ENCODE data around the gene GDF11.

The GDF11 gene

GRCh38 chr12:55742719-55743405, at the start of gene GDF11:
Gene GDF11, plus strand, starts transcription at chr12:55743122. Its CDS starts 195 bp downstream, at chr12:55743317.
- in situ Hi-C loops (cut with MboI; ENCODE audit: low sequenced_read_pairs) = no loop called here

- in situ Hi-C loops (cut with MboI; ENCODE audit: low sequenced_read_pairs) = no loop called here
These were observed 49.4 kb upstream of the GDF11 start for GRCh38 chr12:55693323-55694187.

GRCh38 chr12:55694188-55694515, 48.8 kb upstream of the GDF11 start:
- in situ Hi-C loops (cut with MboI; ENCODE audit: low sequenced_read_pairs) = no loop called here

- in situ Hi-C loops (cut with MboI; ENCODE audit: low sequenced_read_pairs) = no loop called here
These were observed 48.3 kb upstream of the GDF11 start for GRCh38 chr12:55694651-55695050.

- in situ Hi-C loops (cut with MboI; ENCODE audit: low sequenced_read_pairs) = no loop called here
These were observed 47.6 kb upstream of the GDF11 start for GRCh38 chr12:55695349-55695748.

GRCh38 chr12:55696141-55696540, 46.8 kb upstream of the GDF11 start:
- in situ Hi-C loops (cut with MboI; ENCODE audit: low sequenced_read_pairs) = no loop called here

GRCh38 chr12:55696796-55697462, 46.0 kb upstream of the GDF11 start:
- in situ Hi-C loops (cut with MboI; ENCODE audit: low sequenced_read_pairs) = no loop called here

- in situ Hi-C loops (cut with MboI; ENCODE audit: low sequenced_read_pairs) = no loop called here
These were observed 45.2 kb upstream of the GDF11 start for GRCh38 chr12:55697686-55698085.

GRCh38 chr12:55698241-55698955, 44.5 kb upstream of the GDF11 start:
- in situ Hi-C loops (cut with MboI; ENCODE audit: low sequenced_read_pairs) = no loop called here

GRCh38 chr12:55698965-55699364, 44.0 kb upstream of the GDF11 start:
- in situ Hi-C loops (cut with MboI; ENCODE audit: low sequenced_read_pairs) = no loop called here

- in situ Hi-C loops (cut with MboI; ENCODE audit: low sequenced_read_pairs) = no loop called here
These were observed 43.4 kb upstream of the GDF11 start for GRCh38 chr12:55699471-55700055.

- in situ Hi-C loops (cut with MboI; ENCODE audit: low sequenced_read_pairs) = no loop called here
These were observed 42.5 kb upstream of the GDF11 start for GRCh38 chr12:55700255-55701018.

- in situ Hi-C loops (cut with MboI; ENCODE audit: low sequenced_read_pairs) = no loop called here
These were observed 40.1 kb upstream of the GDF11 start for GRCh38 chr12:55702861-55703260.

GRCh38 chr12:55703288-55703687, 39.6 kb upstream of the GDF11 start:
- in situ Hi-C loops (cut with MboI; ENCODE audit: low sequenced_read_pairs) = no loop called here

GRCh38 chr12:55703901-55704761, 38.8 kb upstream of the GDF11 start:
- in situ Hi-C loops (cut with MboI; ENCODE audit: low sequenced_read_pairs) = no loop called here

GRCh38 chr12:55704824-55705718, 37.9 kb upstream of the GDF11 start:
- in situ Hi-C loops (cut with MboI; ENCODE audit: low sequenced_read_pairs) = no loop called here

- in situ Hi-C loops (cut with MboI; ENCODE audit: low sequenced_read_pairs) = no loop called here
These were observed 37.0 kb upstream of the GDF11 start for GRCh38 chr12:55705782-55706402.
